Heart left ventricle (tissue), 13 donors: Measurements from ENCODE around the gene C17orf75.

Source experiments
- CTCF ChIP-seq, 12 donors: fragments of 200-600 bp; sonication (generic) in 4 of 12; IDR thresholded peaks; one replicate each; pipeline versions ENCODE4 v1.5.0 to v1.8.0; 2018 to 2022; ENCODE audit warnings: antibody characterized with exemption in 12 of 12, mild to moderate bottlenecking in 5 of 12
- POLR2A ChIP-seq, 2 donors: fragments of 450-650 bp; IDR thresholded peaks; one replicate each; pipeline ENCODE4 v1.6.1; 2017; ENCODE audit warnings: antibody characterized with exemption in 2 of 2, mild to moderate bottlenecking in 2 of 2, moderate library complexity in 2 of 2
- donor health status: ischemic (EF 13 %, LVEDD 7.1; RV severe dilation, severe dysfunction).
- donor health status: DM: no; HTN: yes; CAD: no.
- donor health status: DM: no; HTN: no; CAD: no.
- donor health status: ischemic (EF 25% LVEDD 6.9; RV normal size, moderate dysfunction).
- donor health status: ischemic (EF 25% LVEDD 5.7; RV mildly dilated, moderate dysfunction).
- donor health status: ischemic (EF 35%, LVEDD 5.7; RV mildly dilated, moderate dysfunction).
- donor health status: nonischemic (EF 11% LVEDD 7.7; RV severe dilation, severe dysfunction).
- donor health status: DM: yes; HTN: yes; CAD: no.
- donor health status: PGD.
- donor health status: ischemic (EF 29% LVEDD 5.4; RV normal size, mild dysfunction).
- donor health status: nonischemic (EF 23%, LVEDD 6.1; RV moderate dilation, normal function).

- TF ChIP-seq CTCF (IDR thresholded peaks at IDR 0.05) = no peak
- no peak for TF ChIP-seq POLR2A (IDR thresholded peaks at IDR 0.05)
These were observed 19.3 kb upstream of the C17orf75 start for GRCh38 chr17:32361270-32361669.
